ENCODE data around the gene PRSS22. TPM values are rescaled to one million over a fixed set of nuclear protein-coding genes. Genes with fewer than 3 reads are reported as not detected.

PRSS22 gene
- total and polyA plus RNA-seq, 4 donors = 0.31 to 1.5 TPM; not detected in 2

DNA sequence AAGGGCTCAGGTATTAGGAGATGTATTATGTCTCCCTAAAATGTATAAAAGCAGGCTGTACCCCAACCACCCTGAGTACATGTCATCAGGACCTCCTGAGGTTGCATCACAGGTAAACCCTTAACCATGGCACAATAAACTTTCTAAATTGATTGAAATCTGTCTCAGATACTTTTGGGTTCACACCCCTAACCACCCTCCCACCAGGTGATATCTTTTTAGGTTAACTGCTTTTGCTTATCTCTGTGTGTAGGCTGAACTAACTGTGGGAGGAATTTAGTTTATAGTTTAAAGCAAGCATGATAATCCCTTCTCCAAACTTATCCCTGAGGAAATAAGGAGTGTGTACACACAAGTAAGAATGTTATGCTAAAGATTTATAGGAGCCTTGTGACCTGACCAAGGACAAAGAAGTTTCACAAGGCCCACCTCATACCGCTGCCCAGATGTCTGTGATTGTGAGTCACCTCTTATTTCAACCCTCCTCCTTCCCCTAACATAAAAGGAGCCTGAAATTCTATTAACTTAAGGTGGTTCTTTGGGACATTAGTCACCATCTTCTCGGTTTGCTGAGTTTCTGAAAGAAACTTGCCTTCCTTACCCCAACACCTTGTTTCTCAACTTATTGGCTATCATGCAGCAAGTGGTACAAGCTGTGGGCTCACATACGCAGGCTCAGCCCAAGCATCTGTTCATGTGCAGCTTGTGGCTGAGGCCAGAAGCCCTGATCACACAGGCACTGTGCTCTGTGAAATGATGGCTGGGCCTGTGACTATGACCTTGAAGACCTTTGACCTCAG is 11.3 kb downstream of the PRSS22 start:
- 47 to 58% methylated on average over 3 of the region's 3 CpGs for WGBS, 2 donors

DNA sequence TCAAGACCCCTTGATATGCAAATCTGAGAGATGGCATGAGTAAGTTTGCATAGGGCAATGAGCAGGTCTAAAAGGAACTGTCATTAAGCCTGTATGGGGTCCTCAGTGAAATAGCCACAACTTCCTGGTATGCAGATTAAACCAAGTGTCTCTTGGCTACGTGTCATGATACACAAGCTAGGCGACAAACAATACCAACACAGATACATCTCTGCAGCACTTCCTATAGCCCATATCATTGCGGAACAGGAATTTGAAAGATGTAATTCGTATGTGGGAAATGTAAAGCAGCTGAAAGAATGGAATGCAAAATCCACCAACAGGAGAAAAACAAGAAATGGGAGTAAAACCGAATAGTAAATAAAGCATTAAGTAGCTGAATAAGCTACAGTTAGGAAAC is 12.9 kb downstream of the PRSS22 start:
- DNase-seq = no peak
- intact Hi-C loops (cut with DNase I) = no loop called here
- ATAC-seq (ENCODE audit: low FRiP score) = no peak
- Histone ChIP-seq H3K36me3 (ENCODE audit: control insufficient read depth in 1 of 2, insufficient read depth in 2 of 2, low read length in 1 of 2) (no peaks in the 10 kb centered on the region), H3K27me3 (ENCODE audit: control insufficient read depth in 1 of 2, insufficient read depth in 2 of 2, low read length in 1 of 2) (no peaks in the 10 kb centered on the region), H3K9me3 (ENCODE audit: control insufficient read depth, low read length) (peaks cover 1% of the 10 kb centered on the region), H3K27ac (ENCODE audit: low read depth in 1 of 2, low read length in 2 of 2) (no peak overlapping the region), H3K4me3 (ENCODE audit: low read length in 2 of 2) (no peak overlapping the region), H3K4me1 (ENCODE audit: control insufficient read depth in 1 of 2, insufficient read depth in 2 of 2, low read length in 2 of 2) (no peaks in the 10 kb centered on the region)
- WGBS, 2 donors = 60 to 66% methylated on average over 5 of the region's 5 CpGs

More for the DNA sequence above, 11.3 kb downstream of the PRSS22 start:
- Histone ChIP-seq H3K27me3 (ENCODE audit: control insufficient read depth in 1 of 2, insufficient read depth in 2 of 2, low read length in 1 of 2) (no peaks in the 10 kb centered on the region), H3K36me3 (ENCODE audit: control insufficient read depth in 1 of 2, insufficient read depth in 2 of 2, low read length in 1 of 2) (no peaks in the 10 kb centered on the region), H3K9me3 (ENCODE audit: control insufficient read depth, low read length) (peaks cover 1% of the 10 kb centered on the region), H3K27ac (ENCODE audit: low read depth in 1 of 2, low read length in 2 of 2) (no peak overlapping the region), H3K4me3 (ENCODE audit: low read length in 2 of 2) (no peak overlapping the region), H3K4me1 (ENCODE audit: control insufficient read depth in 1 of 2, insufficient read depth in 2 of 2, low read length in 2 of 2) (no peaks in the 10 kb centered on the region)
- intact Hi-C loops (cut with DNase I) = no loop called here
- ATAC-seq (ENCODE audit: low FRiP score) (no peak), DNase-seq (no peak)

DNA sequence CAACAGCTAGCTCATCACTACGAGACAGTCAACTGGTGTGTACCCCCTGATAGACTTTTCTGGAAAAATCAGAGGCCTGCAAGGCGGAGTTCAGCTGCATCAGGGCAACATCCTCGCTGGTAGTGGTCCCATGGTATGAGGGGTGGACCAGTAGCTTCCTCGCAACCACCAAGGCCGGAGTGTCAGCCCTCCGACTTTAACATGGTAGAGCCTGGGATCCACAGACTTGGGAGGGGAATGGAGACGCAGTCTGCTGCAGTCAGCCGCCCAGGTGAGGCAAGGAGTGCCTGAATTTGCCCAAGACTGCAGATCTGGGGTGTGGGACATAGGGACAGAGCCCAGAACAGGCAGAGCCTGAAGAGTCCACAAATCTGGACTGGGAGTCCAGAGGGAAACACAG is 14.4 kb downstream of the PRSS22 start:
- no peaks in the 10 kb centered on the region for H3K4me1 ChIP-seq (ENCODE audit: control insufficient read depth in 1 of 2, insufficient read depth in 2 of 2, low read length in 2 of 2)

DNA sequence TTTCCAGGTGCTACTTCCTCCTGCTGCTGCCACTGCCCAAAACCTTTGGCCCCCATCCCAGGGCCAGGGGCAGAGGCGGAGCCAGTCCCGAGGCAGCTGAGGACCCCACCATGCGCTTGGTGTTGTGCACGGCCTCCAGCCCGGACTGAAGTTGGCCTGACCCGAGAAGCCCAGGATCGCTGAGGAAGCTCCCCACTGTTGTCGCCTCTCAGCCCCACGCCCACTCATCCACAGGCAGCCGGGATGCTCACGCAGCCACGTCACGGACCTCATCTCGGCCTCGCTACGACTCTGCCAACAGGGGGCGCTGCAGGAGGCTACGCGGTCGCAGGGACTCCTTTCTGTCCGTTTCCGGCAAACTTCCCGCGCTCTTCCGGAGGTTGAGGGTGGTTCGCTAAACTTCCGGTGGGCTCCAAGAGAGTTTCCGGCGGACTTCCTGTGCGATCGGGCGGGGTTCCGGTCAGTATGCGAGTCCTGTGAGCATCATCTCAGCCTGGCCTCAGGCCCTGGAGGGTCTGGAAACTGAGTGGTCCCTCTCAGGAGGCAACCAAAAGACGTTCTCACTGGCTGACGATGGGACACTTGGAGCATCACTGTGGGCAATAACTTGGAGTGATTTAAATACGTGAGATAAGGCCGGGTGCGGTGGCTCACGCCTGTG is 15.5 kb downstream of the PRSS22 start:
- peaks cover 1% of the 10 kb centered on the region for H3K9me3 ChIP-seq (ENCODE audit: control insufficient read depth, low read length)
- no peaks in the 10 kb centered on the region for H3K36me3 ChIP-seq (ENCODE audit: control insufficient read depth in 1 of 2, insufficient read depth in 2 of 2, low read length in 1 of 2)
- DNase-seq (peak in 1 of 2 donors; percentile 87), ATAC-seq (ENCODE audit: low FRiP score) (no peak)
- WGBS, 2 donors = 28 to 42% methylated on average over 40 of the region's 40 CpGs
- no peak overlapping the region for H3K27ac ChIP-seq (ENCODE audit: low read depth in 1 of 2, low read length in 2 of 2)
- H3K4me3 ChIP-seq (ENCODE audit: low read length in 2 of 2) = no peak overlapping the region
- H3K4me1 ChIP-seq (ENCODE audit: control insufficient read depth in 1 of 2, insufficient read depth in 2 of 2, low read length in 2 of 2) = no peaks in the 10 kb centered on the region
- H3K27me3 ChIP-seq (ENCODE audit: control insufficient read depth in 1 of 2, insufficient read depth in 2 of 2, low read length in 1 of 2) = no peaks in the 10 kb centered on the region
- intact Hi-C loops (cut with DNase I) = no loop called here

More for the DNA sequence above, 14.4 kb downstream of the PRSS22 start:
- ATAC-seq (ENCODE audit: low FRiP score) (no peak), DNase-seq (no peak)
- Histone ChIP-seq H3K36me3 (ENCODE audit: control insufficient read depth in 1 of 2, insufficient read depth in 2 of 2, low read length in 1 of 2) (no peaks in the 10 kb centered on the region), H3K4me3 (ENCODE audit: low read length in 2 of 2) (no peak overlapping the region), H3K27ac (ENCODE audit: low read depth in 1 of 2, low read length in 2 of 2) (no peak overlapping the region), H3K27me3 (ENCODE audit: control insufficient read depth in 1 of 2, insufficient read depth in 2 of 2, low read length in 1 of 2) (no peaks in the 10 kb centered on the region), H3K9me3 (ENCODE audit: control insufficient read depth, low read length) (peaks cover 1% of the 10 kb centered on the region)
- intact Hi-C loops (cut with DNase I) = no loop called here
- WGBS, 2 donors = 81% methylated on average over 8 of the region's 8 CpGs

DNA sequence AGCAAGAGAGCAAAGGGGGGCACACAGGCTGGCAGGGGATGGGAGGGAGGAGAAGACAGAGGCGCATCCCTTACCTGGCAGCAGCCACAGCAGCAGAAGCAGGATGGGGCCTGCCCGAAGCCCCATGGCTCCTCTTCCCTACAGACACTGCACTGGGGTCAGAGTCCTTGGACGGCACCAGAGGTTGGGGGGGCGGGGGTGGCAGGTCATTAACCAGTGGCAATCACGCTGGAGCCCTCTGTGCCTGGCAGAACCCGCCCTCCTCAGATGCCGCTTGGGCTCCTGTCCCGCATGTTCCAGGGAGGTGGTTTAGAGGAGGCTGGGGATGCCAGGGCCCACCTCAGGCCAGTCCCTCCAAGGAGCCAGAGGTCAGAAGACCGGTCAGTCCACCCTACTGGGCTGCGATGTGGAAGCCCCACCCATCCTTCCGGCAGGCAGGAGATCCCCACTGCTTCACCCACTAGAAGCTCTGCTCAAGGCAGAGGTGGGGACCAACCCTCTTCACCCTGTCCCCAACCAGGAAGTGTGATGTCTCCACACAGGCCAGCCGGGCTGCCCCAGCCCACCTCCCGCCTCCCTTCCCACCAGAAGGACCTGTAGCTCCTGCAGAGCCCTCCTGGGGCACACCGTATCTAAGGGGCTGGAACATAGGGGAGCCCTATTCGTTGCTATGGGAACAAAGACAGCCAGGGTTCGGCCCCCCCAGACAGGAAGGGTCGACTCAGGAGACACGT is 16.2 kb downstream of the PRSS22 start:
- H3K4me3 ChIP-seq (ENCODE audit: low read length in 2 of 2) = no peak overlapping the region
- H3K9me3 ChIP-seq (ENCODE audit: control insufficient read depth, low read length) = no peaks in the 10 kb centered on the region
- no peaks in the 10 kb centered on the region for H3K4me1 ChIP-seq (ENCODE audit: control insufficient read depth in 1 of 2, insufficient read depth in 2 of 2, low read length in 2 of 2)
- no peaks in the 10 kb centered on the region for H3K27me3 ChIP-seq (ENCODE audit: control insufficient read depth in 1 of 2, insufficient read depth in 2 of 2, low read length in 1 of 2)
- peak in 1 of 2 donors; percentile 53 for DNase-seq
- intact Hi-C loops (cut with DNase I) = no loop called here
- WGBS, 2 donors = 86 to 88% methylated on average over 17 to 18 of the region's 18 CpGs
- H3K27ac ChIP-seq (ENCODE audit: low read depth in 1 of 2, low read length in 2 of 2) = no peak overlapping the region
- ATAC-seq (ENCODE audit: low FRiP score) = peak; percentile 17
- no peaks in the 10 kb centered on the region for H3K36me3 ChIP-seq (ENCODE audit: control insufficient read depth in 1 of 2, insufficient read depth in 2 of 2, low read length in 1 of 2)

DNA sequence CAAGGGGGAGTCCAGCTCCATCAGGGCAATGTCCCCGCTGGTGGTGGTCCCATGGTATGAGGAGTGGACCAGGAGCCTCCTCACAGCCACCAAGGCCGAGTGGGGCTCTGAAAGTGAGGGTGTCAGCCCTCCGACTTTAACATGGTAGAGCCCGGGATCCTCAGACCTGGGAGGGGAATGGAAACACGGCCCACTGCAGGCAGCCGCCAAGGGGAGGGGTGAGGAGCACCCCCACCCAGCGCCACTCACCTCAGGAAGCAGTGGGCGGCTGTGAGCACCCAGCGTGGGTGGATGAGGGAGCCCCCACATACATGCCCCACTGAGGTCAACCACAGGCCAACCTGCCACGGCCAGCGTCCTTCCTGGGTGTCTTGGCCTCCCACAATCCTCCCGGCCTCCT is 17.1 kb downstream of the PRSS22 start:
- no peak overlapping the region for H3K27ac ChIP-seq (ENCODE audit: low read depth in 1 of 2, low read length in 2 of 2)
- H3K4me1 ChIP-seq (ENCODE audit: control insufficient read depth in 1 of 2, insufficient read depth in 2 of 2, low read length in 2 of 2) = no peaks in the 10 kb centered on the region
- no peak overlapping the region for H3K4me3 ChIP-seq (ENCODE audit: low read length in 2 of 2)
- H3K9me3 ChIP-seq (ENCODE audit: control insufficient read depth, low read length) = no peaks in the 10 kb centered on the region
- intact Hi-C loops (cut with DNase I) = no loop called here
- no peaks in the 10 kb centered on the region for H3K36me3 ChIP-seq (ENCODE audit: control insufficient read depth in 1 of 2, insufficient read depth in 2 of 2, low read length in 1 of 2)
- DNase-seq (peak in 1 of 2 donors; percentile 40), ATAC-seq (ENCODE audit: low FRiP score) (no peak)
- WGBS, 2 donors = 86 to 90% methylated on average over 11 to 12 of the region's 12 CpGs
- no peaks in the 10 kb centered on the region for H3K27me3 ChIP-seq (ENCODE audit: control insufficient read depth in 1 of 2, insufficient read depth in 2 of 2, low read length in 1 of 2)

DNA sequence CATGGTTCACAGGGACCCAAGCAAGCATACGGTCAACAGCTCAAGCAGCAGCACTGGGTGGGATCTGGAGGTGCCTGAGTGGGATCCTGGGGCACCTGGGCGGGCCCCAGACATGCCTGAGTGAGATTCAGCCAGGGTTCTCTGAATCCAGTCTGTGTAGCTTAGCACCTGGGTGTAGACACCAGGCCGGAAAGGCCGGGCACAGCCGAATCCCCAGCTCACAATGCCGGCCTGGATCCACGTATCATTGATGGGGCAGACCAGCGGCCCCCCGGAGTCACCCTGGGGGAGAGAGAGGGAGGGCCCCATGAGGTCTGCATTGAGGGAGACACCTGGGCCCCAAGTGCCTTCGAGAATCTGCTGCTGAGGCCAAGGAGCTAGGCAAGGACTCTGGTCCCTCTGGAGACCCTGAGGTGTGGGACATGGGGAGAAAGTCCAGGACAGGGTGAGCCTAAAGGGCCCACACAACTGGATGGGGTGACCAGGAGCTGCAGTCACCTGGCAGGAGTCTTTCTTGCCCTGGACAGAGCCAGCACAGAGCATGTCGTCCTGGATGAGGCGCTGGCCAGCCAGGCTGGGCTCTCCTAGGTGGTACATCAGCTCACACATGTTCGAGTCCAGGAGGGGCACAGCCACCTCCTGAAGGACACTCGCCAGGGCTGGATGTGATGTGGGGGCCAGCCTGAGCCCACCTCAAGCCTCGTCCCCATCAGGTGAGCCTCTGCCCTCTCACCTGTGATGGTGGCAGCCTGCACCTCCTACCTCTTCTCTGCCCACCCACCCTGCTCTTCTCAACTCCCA is 18.1 kb downstream of the PRSS22 start:
- Histone ChIP-seq H3K36me3 (ENCODE audit: control insufficient read depth in 1 of 2, insufficient read depth in 2 of 2, low read length in 1 of 2) (no peaks in the 10 kb centered on the region), H3K9me3 (ENCODE audit: control insufficient read depth, low read length) (no peaks in the 10 kb centered on the region), H3K27ac (ENCODE audit: low read depth in 1 of 2, low read length in 2 of 2) (no peak overlapping the region), H3K4me1 (ENCODE audit: control insufficient read depth in 1 of 2, insufficient read depth in 2 of 2, low read length in 2 of 2) (no peaks in the 10 kb centered on the region), H3K27me3 (ENCODE audit: control insufficient read depth in 1 of 2, insufficient read depth in 2 of 2, low read length in 1 of 2) (no peaks in the 10 kb centered on the region), H3K4me3 (ENCODE audit: low read length in 2 of 2) (no peak overlapping the region)
- intact Hi-C loops (cut with DNase I) = no loop called here
- WGBS, 2 donors = 84 to 89% methylated on average over 15 of the region's 15 CpGs
- DNase-seq (peak in 1 of 2 donors; percentile 63), ATAC-seq (ENCODE audit: low FRiP score) (no peak)

DNA sequence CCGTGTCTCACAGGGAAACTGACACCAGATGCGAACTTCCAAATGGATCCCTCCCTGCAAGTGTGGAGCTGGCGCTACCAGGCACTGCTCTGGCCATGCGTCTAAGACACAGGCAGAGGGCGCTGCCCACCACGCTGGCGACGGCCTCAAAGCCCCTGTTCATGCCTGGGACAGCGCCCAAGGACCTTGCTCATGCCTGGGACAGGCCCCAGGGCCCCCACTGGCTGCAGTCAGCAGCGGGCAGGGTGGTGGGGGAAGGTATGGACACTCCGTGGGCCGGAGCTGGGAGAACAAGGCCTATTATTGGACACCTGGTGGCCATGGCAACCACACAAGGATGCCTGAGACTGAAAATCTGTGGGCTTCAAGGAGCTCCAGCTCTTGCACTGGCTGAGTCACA is 19.0 kb downstream of the PRSS22 start:
- DNase-seq = peak; percentile 66 to 85
- Histone ChIP-seq H3K4me3 (ENCODE audit: low read length in 2 of 2) (no peak overlapping the region), H3K27ac (ENCODE audit: low read depth in 1 of 2, low read length in 2 of 2) (no peak overlapping the region), H3K9me3 (ENCODE audit: control insufficient read depth, low read length) (no peaks in the 10 kb centered on the region), H3K27me3 (ENCODE audit: control insufficient read depth in 1 of 2, insufficient read depth in 2 of 2, low read length in 1 of 2) (no peaks in the 10 kb centered on the region), H3K4me1 (ENCODE audit: control insufficient read depth in 1 of 2, insufficient read depth in 2 of 2, low read length in 2 of 2) (no peaks in the 10 kb centered on the region), H3K36me3 (ENCODE audit: control insufficient read depth in 1 of 2, insufficient read depth in 2 of 2, low read length in 1 of 2) (no peaks in the 10 kb centered on the region)
- 3 to 4% methylated on average over 12 of the region's 12 CpGs for WGBS, 2 donors
- intact Hi-C loops (cut with DNase I) = no loop called here
- ATAC-seq (ENCODE audit: low FRiP score) = peak; percentile 19

Measured in aorta (tissue), 5 donors.